Left lung (tissue), 10 donors: ENCODE data around the gene KRTAP10-4. TPM values are rescaled to one million over a fixed set of nuclear protein-coding genes. Genes with fewer than 3 reads are reported as not detected.

Source experiments
- ATAC-seq: fragments of 200-7000 bp; cut with Tn5 transposase; one replicate; pipeline ENCODE4 v1.9.1; 2020; ENCODE audit warnings: moderate library complexity
- DNase-seq, 4 donors: peaks; one replicate each; pipeline ENCODE4 v3.0.0-alpha.2; 2013 to 2020
- H3K27ac ChIP-seq, 2 donors: fragments of 200-600 bp; sonication (generic) in 1 of 2; one replicate each; pipeline versions ENCODE4 v1.5.0 to v1.8.0; 2020 to 2021
- H3K27me3 ChIP-seq, 2 donors: fragments of 200-600 bp; sonication (generic) in 1 of 2; one replicate each; pipeline versions ENCODE4 v1.5.0 to v1.8.0; 2020 to 2021
- H3K36me3 ChIP-seq, 2 donors: fragments of 200-600 bp; sonication (generic) in 1 of 2; one replicate each; pipeline versions ENCODE4 v1.5.0 to v1.8.0; 2020 to 2021
- H3K4me1 ChIP-seq, 2 donors: fragments of 200-600 bp; one replicate each; pipeline ENCODE4 v1.8.0; 2021
- H3K4me3 ChIP-seq, 2 donors: fragments of 200-600 bp; sonication (generic) in 1 of 2; one replicate each; pipeline versions ENCODE4 v1.5.0 to v1.8.0; 2020 to 2021; ENCODE audit warnings: mild to moderate bottlenecking in 1 of 2
- H3K9me3 ChIP-seq, 2 donors: fragments of 200-600 bp; sonication (generic) in 1 of 2; one replicate each; pipeline versions ENCODE4 v1.5.0 to v1.8.0; 2020 to 2021
- CTCF ChIP-seq, 2 donors: fragments of 200-600 bp; sonication (generic) in 1 of 2; IDR thresholded peaks; one replicate each; pipeline versions ENCODE4 v1.5.0 to v1.8.0; 2021; ENCODE audit warnings: antibody characterized with exemption in 2 of 2
- intact Hi-C, 2 donors: fragments of 100-400 bp; cut with DNase I; formaldehyde crosslinking; loops; one replicate each; pipeline versions ENCODE4 v1.11.2 to v1.14.2; 2022
- polyA plus RNA-seq, 6 donors: library from polyadenylated mRNA; unstranded; fragments of 120-200 nt; gene quantifications; one replicate each; pipeline ENCODE4 v1.2.1, GENCODE V29; 2013; ENCODE audit not compliant: insufficient read length in 6 of 6
- total RNA-seq, 2 donors: library from RNA; stranded (reverse); fragmentation: NEBNext Ultra II Directional; extraction: Animal tissue kit (Norgen Biotek cat#: 25700); gene quantifications; one replicate each; pipeline ENCODE4 v1.2.1, GENCODE V29; 2021
- donor health status: DM: no; HTN: yes; CAD: no.
- donor health status: DM: no; HTN: no; CAD: no.

KRTAP10-4 gene
- total and polyA plus RNA-seq, 8 donors: not detected

GRCh38 chr21:44616591-44616926 lies 43.0 kb downstream of the KRTAP10-4 start:
- H3K9me3 ChIP-seq: peaks cover 0 to 20% of the 10 kb centered on the region in 2 donors
- H3K4me3 ChIP-seq: no peak overlapping the region
- H3K27me3 ChIP-seq: peaks cover 0 to 36% of the 10 kb centered on the region in 2 donors
- no peak overlapping the region for H3K27ac ChIP-seq
- ATAC-seq (no peak), DNase-seq (peak in 1 of 4 donors; percentile 69)
- intact Hi-C loops: no loop called here
- H3K4me1 ChIP-seq: no peaks in the 10 kb centered on the region
- TF ChIP-seq CTCF (IDR thresholded peaks at IDR 0.05): no peak
- H3K36me3 ChIP-seq: no peaks in the 10 kb centered on the region

GRCh38 chr21:44617071-44617501 lies 43.6 kb downstream of the KRTAP10-4 start:
- Histone ChIP-seq H3K27ac (no peak overlapping the region), H3K4me3 (no peak overlapping the region), H3K36me3 (no peaks in the 10 kb centered on the region), H3K4me1 (no peaks in the 10 kb centered on the region), H3K9me3 (peaks cover 0 to 14% of the 10 kb centered on the region in 2 donors), H3K27me3 (peaks cover 0 to 36% of the 10 kb centered on the region in 2 donors)
- DNase-seq (peak in 1 of 4 donors; percentile 59), ATAC-seq (no peak)
- intact Hi-C loops: no loop called here
- no peak for TF ChIP-seq CTCF (IDR thresholded peaks at IDR 0.05)

- Histone ChIP-seq H3K27me3 (peaks cover 0 to 27% of the 10 kb centered on the region in 2 donors), H3K4me1 (no peaks in the 10 kb centered on the region), H3K9me3 (peaks cover 0 to 22% of the 10 kb centered on the region in 2 donors), H3K36me3 (no peaks in the 10 kb centered on the region), H3K4me3 (no peak overlapping the region), H3K27ac (no peak overlapping the region)
- peak; percentile 63 for ATAC-seq
- DNase-seq: peak in 1 of 4 donors; percentile 10
- TF ChIP-seq CTCF (IDR thresholded peaks at IDR 0.05): no peak
- intact Hi-C loops: no loop called here
Measured at GRCh38 chr21:44618504-44618903, 45.0 kb downstream of the KRTAP10-4 start.

GRCh38 chr21:44618909-44619308 lies 45.4 kb downstream of the KRTAP10-4 start:
- H3K4me3 ChIP-seq: no peak overlapping the region
- intact Hi-C loops: no loop called here
- DNase-seq (no peak), ATAC-seq (peak; percentile 35)
- no peaks in the 10 kb centered on the region for H3K36me3 ChIP-seq
- no peaks in the 10 kb centered on the region for H3K4me1 ChIP-seq
- peaks cover 0 to 26% of the 10 kb centered on the region in 2 donors for H3K9me3 ChIP-seq
- no peak for TF ChIP-seq CTCF (IDR thresholded peaks at IDR 0.05)
- H3K27ac ChIP-seq: peak overlapping the region in 1 of 2 donors; percentile 23
- peaks cover 0 to 24% of the 10 kb centered on the region in 2 donors for H3K27me3 ChIP-seq

GRCh38 chr21:44619886-44620285 lies 46.4 kb downstream of the KRTAP10-4 start:
- H3K4me3 ChIP-seq: no peak overlapping the region
- no peaks in the 10 kb centered on the region for H3K36me3 ChIP-seq
- peaks cover 3 to 35% of the 10 kb centered on the region in 2 donors for H3K9me3 ChIP-seq
- peaks cover 0 to 14% of the 10 kb centered on the region in 2 donors for H3K27me3 ChIP-seq
- intact Hi-C loops: no loop called here
- no peak for ATAC-seq
- no peak for TF ChIP-seq CTCF (IDR thresholded peaks at IDR 0.05)
- DNase-seq: no peak
- H3K4me1 ChIP-seq: no peaks in the 10 kb centered on the region
- H3K27ac ChIP-seq: no peak overlapping the region
